HG03439 (cell line): ENCODE measurements around the gene CASP8AP2.
"Not testable (repeated sequence)": the region's sequence is repeated elsewhere in the genome, so short reads cannot be mapped to it uniquely, and the experiment has no call there.

ENCODE experiments used
- ATAC-seq: cut with Tn5 transposase; IDR thresholded peaks from one replicate; pipeline ENCODE4 v1.9.1; 2021; ENCODE audit warnings: mild to moderate bottlenecking, moderate library complexity; ENCODE audit not compliant: unreplicated experiment

Gene CASP8AP2

DNA sequence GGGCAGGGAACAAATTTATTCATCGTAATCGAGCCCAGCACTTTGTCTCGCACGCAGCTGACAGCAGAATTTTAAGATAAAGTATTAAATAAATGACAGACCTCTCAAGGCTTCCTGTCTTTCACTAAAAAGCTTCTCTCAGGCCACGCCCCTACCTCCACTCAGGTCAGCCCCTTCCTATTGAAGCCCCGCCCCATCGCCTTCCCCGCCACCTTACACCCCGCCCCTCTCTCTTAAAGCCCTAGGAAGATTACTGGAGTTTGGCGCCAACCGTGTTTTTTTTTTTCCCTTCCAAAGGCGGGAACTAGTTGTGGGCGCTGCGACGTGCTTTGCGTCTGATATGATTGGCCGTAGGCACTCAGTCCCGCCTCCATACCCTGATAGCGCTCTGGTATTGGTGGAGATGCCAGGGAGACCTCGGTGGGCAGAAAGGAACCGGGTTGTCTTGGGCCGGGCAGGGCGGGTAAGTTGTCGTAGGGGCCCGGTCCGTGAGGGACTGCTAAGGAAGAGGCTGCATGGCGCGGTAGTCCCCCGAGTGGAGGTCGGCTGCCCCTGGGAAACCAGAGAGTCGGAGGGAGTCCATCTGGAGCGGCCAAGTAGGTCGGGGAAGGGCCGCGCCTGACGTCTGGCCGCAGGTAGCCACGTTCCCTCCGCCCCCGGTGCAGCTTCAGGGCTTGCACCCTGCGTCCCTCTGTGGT lies at the start of gene CASP8AP2:
CASP8AP2 (plus strand) TSS at position 409 of the 698 bp plus-strand sequence.
- ATAC-seq: peak; percentile 97

DNA sequence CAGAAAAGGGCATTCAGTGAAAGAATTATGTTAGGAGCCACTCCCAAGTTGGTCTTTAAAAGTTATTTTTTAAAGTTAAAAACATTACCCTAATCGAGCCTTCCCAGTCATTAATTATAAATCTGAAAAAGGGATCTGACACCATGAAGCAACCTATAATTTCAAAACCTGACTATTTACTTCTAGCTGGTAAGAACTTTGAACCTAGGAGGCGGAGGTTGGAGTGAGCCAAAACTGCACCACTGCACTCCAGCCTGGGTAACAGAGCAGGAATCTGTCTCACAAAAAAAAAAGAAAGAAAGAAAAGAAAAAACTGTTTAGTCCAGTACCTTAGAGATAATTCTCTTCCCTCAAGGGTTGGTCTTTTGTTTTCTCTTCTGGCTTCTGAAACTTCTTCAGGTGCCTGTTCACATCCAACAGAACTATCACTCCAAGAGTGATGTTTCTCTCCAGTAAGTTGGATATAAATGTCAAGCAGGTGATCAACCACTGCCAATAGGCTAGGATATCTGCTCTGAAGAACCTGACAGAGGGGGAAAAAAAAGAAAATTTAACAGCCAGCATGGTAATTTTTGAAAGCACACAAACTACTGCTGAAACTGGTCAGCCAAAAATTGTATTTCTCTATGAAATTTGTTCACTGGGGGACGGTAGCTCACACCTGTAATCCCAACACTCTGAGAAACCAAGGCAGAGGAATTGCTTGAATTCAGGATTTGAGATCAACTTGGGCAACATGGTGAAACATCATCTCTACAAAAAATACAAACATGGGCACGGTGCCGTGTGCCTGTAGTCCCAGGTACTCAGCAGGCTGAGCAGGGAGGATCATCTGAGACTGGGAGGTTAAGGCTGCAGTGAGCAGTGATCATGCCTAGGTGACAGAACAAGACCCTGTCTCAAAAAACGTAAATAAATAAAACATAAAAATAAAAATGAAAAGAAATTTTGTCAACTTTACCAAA lies 48.3 kb upstream of the CASP8AP2 start:
- no peak for ATAC-seq

DNA sequence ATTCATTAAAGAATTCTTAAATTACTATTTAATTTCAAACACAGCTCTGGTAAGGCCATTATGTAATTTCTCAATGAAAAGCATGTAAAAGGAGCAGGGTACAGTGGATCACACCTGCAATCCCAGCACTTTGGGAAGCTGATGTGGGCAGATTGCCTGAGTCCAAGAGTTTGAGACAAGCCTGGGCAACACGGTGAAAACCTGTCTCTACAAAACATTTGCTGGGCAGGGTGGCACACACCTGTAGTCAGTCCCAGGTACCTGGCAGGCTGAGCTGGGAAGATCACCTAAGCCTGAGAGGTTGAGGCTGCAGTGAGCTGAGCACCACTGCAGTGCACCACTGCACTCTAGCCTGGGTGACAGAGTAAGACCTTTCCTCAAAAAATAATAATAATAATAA lies 47.5 kb upstream of the CASP8AP2 start:
- ATAC-seq: no peak

DNA sequence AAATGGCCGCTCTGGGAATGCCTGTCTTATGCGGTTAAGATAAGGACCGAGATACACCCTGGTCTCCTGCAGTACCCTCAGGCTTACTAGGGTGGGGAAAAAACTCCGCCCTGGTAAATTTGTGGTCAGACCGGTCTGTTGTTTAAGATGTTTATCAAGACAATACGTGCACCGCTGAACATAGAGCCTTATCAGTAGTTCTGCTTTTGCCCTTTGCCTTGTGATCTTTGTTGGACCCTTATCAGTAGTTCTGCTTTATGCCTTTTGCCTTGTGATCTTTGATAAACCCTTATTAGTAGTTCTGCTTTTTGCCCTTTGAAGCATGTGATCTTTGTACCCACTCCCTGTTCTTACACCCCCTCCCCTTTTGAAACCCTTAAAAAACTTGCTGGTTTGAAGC lies 46.4 kb upstream of the CASP8AP2 start:
- not testable (repeated sequence) for ATAC-seq

DNA sequence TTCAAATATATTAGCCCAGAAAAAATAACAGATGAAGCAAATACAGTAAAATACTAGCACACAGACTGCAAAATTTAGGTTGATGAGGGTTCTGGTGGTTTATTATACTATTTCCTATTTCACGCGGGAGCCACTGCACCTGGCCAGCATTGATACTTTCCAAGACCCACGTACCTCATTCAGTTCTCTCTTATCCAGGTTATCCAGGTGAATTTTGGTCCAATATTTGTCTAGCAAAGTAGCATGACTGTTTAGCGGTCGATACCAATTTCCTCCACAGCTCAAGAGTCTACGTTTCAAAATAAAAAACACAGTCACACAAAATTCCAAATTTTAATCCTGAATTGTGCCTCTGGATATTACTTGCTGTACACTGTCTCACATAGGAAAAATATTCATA lies 44.8 kb upstream of the CASP8AP2 start:
- no peak for ATAC-seq

DNA sequence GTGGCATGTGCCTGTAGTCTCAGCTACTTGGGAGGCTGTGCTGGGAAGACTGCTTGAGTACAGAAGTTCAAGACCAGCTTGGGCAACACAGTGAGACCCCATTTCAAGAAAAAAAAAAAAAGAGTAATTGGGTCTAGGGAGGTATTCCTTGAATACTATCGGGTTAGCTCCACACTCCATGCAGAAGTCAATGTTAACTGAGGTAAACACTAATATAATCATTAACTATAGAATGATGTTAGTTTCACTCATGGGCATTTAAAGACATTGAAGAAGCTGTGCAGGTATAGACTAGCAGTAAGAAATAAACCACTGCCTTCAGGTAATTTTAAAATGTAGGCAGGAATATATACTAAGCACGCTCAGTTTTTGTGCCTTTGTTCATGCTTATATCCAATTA lies 42.7 kb upstream of the CASP8AP2 start:
- ATAC-seq: no peak

DNA sequence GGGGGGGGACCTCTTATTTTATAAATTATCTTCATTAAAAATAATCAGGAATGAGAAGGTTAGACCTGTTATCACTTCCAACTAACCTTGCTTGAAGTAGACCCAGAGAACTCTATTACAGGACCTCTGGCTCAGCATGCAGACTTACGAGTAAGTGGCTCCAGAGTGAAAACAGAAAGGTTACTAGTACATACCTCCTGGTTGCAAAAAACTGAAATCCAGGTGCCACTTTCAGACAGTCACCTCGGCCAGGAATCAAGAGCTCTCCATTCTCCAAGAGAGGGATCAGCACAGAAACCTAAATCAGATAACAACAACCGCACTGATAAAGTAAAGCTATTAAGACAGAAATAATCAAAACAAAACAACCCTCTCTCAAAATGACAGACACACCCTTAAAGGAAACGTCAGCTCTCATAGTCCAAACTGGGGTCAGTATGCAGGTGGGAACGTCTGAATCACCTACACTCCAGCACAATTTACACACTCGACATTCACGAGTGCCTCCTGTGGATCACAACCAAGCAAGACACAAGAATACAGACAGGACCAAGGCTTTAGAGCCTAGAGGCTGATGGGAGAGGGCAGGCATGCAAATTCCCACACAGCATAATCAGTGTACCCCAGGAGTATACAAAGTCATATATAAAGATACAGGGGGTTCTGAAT lies 41.9 kb upstream of the CASP8AP2 start:
- no peak for ATAC-seq

DNA sequence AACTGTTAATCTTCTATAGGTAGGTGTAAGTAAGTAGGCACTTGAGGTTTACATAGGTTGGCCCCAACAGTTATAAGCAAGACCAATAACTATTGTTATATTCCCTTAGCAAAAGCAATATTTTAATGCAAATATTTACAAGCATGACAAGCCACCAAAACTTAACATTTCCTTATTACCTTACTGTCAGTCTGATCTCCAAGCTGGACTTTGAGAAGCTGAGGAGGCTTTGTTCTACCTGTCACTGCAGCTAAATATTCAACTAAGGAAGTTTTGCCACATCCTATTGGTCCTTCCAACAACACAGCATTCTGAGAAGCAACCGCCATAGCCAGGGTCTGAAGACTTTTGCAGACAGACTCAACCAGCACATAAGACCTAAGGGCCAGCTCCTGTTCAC lies 39.7 kb upstream of the CASP8AP2 start:
- ATAC-seq: no peak

DNA sequence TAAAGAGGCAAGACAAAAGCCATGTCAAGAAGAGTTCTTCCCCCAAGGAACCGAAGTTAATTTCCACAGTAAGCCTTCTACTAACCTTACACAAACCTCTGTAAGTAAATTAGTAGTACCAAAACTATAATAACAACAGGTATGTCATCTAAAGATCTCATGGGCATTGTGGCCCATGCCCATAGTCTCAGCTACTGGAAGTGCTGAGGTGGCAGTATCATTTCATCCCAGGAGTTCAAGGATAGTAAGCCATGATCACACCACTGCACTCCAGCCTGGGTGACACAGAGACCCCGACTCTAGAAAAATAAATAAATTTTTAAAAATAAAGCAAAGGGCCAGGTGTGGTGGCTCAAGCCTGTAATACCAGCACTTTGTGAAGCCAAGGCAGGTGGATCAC lies 39.3 kb upstream of the CASP8AP2 start:
- no peak for ATAC-seq

DNA sequence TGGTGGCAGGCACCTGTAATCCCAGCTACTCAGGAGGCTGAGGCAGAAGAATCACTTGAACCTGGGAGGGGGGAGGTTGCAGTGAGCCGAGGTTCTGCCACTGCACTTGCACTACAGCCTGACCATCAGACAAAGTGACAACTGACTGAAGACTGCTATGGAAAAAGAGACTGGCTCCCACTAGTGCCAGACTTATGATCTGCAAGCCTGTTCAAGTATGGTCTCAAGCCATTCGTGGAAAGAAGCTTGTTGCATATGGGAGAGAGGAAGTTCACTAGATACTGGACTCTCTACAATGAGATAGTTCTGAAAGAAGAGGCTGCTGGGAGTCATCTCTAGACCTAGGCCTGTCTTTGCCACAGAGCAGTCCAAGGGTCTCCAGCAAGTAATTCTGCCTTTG lies 36.8 kb upstream of the CASP8AP2 start:
- ATAC-seq: no peak

DNA sequence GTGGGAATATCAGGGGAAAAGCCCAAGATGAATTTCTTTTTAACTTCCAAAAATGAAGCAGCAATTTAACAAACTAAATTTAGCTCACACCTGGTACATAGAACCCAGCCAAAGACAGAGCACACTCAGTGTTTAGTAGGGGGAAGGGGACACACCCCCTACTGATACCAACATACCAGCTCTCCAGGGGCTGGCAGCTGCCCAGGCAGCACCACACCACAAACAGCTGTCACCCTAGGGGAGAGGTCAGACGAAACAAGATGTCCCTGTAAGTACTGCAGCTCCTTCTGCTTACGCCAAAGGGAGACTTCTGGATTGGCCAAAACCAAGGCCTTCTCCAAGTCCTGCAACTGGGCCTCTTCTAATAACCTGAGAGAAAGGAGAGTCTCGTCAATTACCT lies 36.1 kb upstream of the CASP8AP2 start:
- ATAC-seq: no peak

DNA sequence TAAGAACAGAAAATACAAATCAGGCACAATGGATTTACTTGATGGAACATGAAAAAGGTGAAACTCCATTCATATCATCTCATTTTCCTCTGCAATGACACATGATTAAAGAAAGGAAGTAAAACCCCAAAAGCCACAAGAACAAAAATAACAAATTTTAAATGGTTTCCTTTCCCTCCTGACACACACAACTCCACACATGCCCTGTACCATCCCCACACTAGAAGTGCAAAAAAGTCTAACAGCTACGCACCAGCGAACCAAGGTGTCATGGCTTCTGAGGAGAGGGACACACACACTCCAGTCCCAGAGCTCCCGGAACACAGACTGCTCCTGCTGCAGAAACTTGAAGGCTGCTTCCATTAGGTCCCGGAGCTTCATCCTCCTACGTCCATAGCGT lies 35.4 kb upstream of the CASP8AP2 start:
- ATAC-seq: no peak

DNA sequence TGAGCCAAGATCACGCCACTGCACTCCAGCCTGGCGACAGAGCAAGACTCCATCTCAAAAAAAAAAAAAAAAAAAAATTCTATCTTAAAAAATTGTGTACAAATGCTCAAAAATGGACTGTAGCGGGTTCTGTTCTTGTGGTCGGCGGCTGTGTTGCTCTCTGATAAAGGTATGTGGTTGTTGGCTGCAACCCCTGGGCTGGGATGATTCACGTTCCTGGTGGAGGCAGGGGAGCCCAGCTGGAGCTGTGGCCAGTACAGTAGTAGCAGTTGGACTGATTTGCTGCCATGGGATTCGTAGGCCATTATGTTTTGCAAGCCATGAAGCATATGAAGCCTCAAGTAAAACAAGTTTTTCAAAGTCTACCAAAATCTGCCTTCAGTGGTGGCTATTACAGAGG lies 32.4 kb upstream of the CASP8AP2 start:
- no peak for ATAC-seq

DNA sequence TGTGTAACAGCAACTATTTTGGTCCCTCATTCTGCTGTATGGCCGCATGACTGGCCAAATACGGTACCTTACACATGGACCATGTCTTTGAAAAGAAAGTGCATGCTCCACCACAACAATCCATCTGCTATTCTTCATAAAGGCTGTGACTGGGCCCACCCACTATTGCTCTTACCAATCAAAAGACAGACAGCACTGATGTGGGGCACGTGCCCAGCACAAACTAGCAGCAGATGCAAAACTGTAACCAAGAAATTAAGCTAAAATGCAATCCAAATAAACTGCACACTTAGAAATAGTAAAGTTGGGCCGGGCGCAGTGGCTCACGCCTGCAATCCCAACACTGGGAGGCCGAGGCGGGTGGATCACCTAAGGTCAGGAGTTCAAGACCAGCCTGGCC lies 30.6 kb upstream of the CASP8AP2 start:
- no peak for ATAC-seq

DNA sequence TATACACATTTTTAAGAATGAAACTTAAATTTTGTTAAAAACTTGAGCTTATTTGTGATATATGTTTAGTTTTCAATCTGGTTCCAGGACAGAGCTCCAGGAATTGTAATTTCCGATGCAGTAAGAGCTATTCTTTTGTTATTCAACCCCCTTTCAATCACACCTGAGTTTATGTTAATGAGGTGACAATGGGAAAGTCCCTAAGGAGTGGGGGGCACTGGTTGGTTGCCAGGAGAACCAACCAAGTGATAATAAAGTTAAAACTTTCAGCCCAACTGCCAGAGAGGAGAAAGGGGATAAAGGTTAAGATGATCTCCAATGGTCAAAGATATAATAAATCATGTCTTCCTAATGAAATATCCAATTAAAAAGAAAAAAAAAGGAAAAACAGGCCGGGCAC lies 29.9 kb upstream of the CASP8AP2 start:
- ATAC-seq: no peak

DNA sequence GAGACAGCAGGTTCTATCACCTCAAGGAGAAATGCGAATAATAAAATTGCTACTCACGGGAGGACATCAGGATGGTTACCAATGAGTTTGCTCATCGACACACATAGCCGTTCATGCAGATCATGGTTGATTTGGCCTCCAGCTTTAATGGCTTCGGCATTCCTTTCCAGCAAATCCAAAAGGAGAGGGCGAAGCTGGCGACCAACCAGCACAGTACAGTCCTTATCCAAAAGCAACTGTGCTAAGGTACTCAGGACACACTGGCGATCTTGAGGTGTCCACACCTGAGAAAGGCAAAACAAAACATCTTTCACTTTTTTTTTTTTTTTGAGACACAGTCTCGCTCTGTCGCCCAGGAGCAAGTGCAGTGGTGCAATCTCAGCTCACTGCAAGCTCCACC lies 26.4 kb upstream of the CASP8AP2 start:
- ATAC-seq: no peak

DNA sequence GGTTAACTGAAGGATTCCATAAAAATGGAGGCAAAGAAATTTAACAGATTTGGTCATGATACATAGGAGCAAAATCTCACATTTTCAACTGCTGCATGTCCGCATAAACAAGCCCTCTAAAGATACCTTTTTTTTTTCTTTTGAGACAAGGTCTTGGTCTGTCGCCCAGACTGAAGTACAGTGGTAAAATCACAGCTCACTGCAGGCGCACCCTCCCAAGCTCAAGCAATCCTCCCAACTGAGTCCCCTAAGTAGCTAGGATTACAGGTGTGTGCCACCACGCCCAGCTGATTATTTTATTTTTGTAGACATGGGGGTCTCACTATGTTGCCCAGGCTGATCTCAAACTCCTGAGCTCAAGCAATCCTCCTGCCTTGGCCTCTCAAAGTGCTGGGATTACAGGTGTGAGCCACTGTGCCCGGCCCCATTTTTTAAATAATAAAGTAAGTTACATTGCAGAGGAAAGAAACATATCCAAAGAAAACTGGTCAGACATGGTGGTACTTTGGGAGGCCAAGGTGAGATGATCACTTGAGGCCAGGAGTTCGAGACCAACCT lies 23.8 kb upstream of the CASP8AP2 start:
- ATAC-seq: no peak

DNA sequence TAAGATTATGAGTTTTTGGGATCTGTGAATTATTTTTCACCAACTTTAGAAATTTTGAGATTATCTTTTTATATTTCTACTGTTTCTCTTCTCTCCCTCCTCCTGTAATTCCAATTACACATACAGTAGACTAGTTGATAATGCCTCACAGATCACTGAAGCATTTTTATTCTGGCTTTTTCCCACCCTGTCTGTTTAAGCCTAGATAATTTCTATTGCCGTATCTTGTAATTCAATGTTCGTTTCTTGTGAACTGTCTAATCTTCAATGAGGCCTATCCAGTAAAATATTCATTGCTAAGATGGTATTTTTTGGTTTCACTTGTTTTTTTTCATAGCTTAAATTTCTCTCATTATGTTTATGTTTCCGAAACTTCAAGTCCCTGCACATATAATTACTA lies 22.1 kb upstream of the CASP8AP2 start:
- ATAC-seq: no peak

DNA sequence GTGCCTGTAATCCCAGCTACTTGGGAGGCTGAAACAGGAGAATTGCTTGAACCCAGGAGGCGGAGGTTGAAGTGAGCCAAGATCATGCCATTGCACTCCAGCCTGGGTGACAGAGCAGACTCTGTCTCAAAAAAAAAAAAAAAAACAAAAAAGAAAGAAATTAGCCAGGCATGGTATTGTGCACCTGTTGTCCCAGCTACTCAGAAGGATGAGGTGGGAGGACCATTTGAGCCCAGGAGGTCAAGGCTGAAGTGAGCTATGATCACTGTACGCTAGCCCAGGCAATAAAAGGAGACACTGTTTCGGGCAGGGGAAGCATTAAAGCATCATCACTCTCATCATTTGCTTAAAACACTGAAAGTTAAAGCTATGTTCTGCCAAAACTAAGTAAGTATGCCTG lies 16.3 kb upstream of the CASP8AP2 start:
- ATAC-seq: not testable (repeated sequence)

DNA sequence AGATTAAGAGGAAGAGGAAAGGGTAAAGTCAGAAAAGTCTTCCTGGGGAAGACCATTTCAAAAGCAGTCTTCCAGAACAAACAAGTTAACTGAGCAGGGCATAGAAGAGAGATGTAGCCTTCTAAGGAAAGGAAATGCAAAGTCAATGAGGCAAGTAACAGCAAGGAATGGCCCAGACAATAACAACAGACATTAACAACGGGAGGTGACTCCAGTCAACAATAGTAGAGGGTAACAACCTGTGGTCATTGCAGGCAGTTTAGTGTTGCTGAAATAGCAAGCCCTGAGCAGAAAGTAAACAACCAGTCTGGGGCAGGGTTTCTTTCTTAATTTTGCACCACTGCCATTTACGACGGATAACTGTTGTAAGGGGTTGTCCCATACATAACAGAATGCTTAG lies 12.2 kb upstream of the CASP8AP2 start:
- ATAC-seq: no peak

DNA sequence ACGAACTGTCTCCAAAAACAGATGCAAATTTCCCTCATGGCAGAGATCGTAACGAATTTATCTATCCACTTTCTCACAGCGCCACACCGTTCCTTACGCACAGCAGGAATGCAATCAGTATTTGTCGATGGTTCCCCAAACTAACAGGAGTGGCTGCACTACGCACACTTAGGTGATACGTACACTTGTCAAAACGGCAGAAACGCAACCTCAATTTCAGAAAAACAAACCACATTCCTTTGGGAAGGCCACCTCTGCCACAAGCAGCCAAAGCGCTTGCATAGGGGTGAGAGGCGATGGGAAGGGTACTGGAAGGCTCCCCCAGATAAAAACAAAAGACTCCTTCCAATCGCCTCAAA lies 10.7 kb upstream of the CASP8AP2 start:
- ATAC-seq: peak; percentile 17
